IMR-90 (cell line): ENCODE data around the gene WFDC10A. TPM values are rescaled to one million over a fixed set of nuclear protein-coding genes. Genes with fewer than 3 reads are reported as not detected.

ENCODE experiments used
- ATAC-seq: fragments of 200-7000 bp; cut with Tn5 transposase; 2 replicates; pipeline ENCODE4 v1.9.1; 2020; ENCODE audit warnings: low read depth, mild to moderate bottlenecking, moderate library complexity
- BruUV-seq: library from RNA; stranded (reverse); fragments of 400-500 nt; replicated peaks from 2 replicates; lab custom pipeline; 2021; lab: Mats Ljungman, UMichigan
- CTCF ChIA-PET: fragments of 300-600 bp; formaldehyde crosslinking; extraction: SDS; loops from one replicate; lab custom pipeline; 2021; ENCODE audit warnings: antibody characterized with exemption; lab: Yijun Ruan, JAX
- POLR2A ChIA-PET: fragments of 300-600 bp; sonication (Branson Sonifier 250); formaldehyde crosslinking; loops from one replicate; lab custom pipeline; 2022; ENCODE audit warnings: antibody characterized with exemption; ENCODE audit not compliant: unreplicated experiment; lab: Charles Lee
- DNase-seq: peaks from one replicate; pipeline ENCODE4 v3.0.0; 2013
- H2AFZ ChIP-seq: replicated peaks from 2 replicates; pipeline ENCODE3; 2013; ENCODE audit warnings: low read length, mild to moderate bottlenecking; ENCODE audit not compliant: poor library complexity
- H2AK5ac ChIP-seq: 2 replicates; pipeline ENCODE4 v1.6.1; 2013; ENCODE audit warnings: low read depth, low read length, inconsistent platforms
- H2AK9ac ChIP-seq: replicated peaks from 2 replicates; pipeline ENCODE3; 2013; ENCODE audit warnings: mild to moderate bottlenecking, low read depth, low read length, moderate library complexity; ENCODE audit not compliant: poor library complexity
- H2BK120ac ChIP-seq: 2 replicates; pipeline ENCODE4 v1.6.1; 2013; ENCODE audit warnings: low read depth, low read length, inconsistent platforms
- H2BK15ac ChIP-seq: 3 replicates; pipeline ENCODE4 v1.6.1; 2013; ENCODE audit warnings: low read depth, low read length, inconsistent platforms
- H2BK20ac ChIP-seq: 2 replicates; pipeline ENCODE4 v1.6.1; 2013; ENCODE audit warnings: low read depth, mild to moderate bottlenecking, inconsistent platforms, low read length, moderate library complexity
- H2BK5ac ChIP-seq: 2 replicates; pipeline ENCODE4 v1.6.1; 2013; ENCODE audit warnings: mild to moderate bottlenecking, low read depth, low read length, inconsistent platforms; ENCODE audit not compliant: poor library complexity, severe bottlenecking
- H3K14ac ChIP-seq: replicated peaks from 2 replicates; pipeline ENCODE4 v1.6.1; 2013; ENCODE audit warnings: low read depth, low read length, inconsistent platforms
- H3K18ac ChIP-seq: 2 replicates; pipeline ENCODE4 v1.6.1; 2013; ENCODE audit warnings: low read depth, low read length, control low read depth
- H3K23ac ChIP-seq: 2 replicates; pipeline ENCODE4 v1.6.1; 2013; ENCODE audit warnings: low read depth, low read length, inconsistent platforms
- H3K27ac ChIP-seq: 2 replicates; pipeline ENCODE4 v1.5.1; 2013; ENCODE audit warnings: mild to moderate bottlenecking, control low read depth, low read length; ENCODE audit not compliant: insufficient read depth
- H3K27me3 ChIP-seq: 2 replicates; pipeline ENCODE4 v1.6.1; 2013; ENCODE audit warnings: low read length; ENCODE audit not compliant: control insufficient read depth, insufficient read depth
- H3K36me3 ChIP-seq: 2 replicates; pipeline ENCODE4 v1.6.1; 2013; ENCODE audit warnings: low read length, mixed read lengths; ENCODE audit not compliant: control insufficient read depth, insufficient read depth
- H3K4ac ChIP-seq: 2 replicates; pipeline ENCODE4 v1.6.1; 2013; ENCODE audit warnings: low read depth, low read length, inconsistent platforms
- H3K4me1 ChIP-seq: 2 replicates; pipeline ENCODE4 v1.6.1; 2013; ENCODE audit warnings: low read length, mixed read lengths; ENCODE audit not compliant: control insufficient read depth, insufficient read depth
- H3K4me2 ChIP-seq: 2 replicates; pipeline ENCODE4 v1.6.1; 2013; ENCODE audit warnings: low read depth, mild to moderate bottlenecking, control low read depth, low read length, moderate library complexity
- H3K4me3 ChIP-seq: 2 replicates; pipeline ENCODE4 v1.5.1; 2013; ENCODE audit warnings: low read depth, mild to moderate bottlenecking, control low read depth, low read length, moderate library complexity; ENCODE audit not compliant: insufficient read depth
- H3K56ac ChIP-seq: 2 replicates; pipeline ENCODE4 v1.6.1; 2013; ENCODE audit warnings: low read length, inconsistent platforms; ENCODE audit not compliant: insufficient read depth; ENCODE audit errors: extremely low read depth
- H3K79me1 ChIP-seq, 2 experiments: 2 replicates each; pipeline ENCODE4 v1.6.1; 2013; ENCODE audit warnings: low read length in 2 of 2, inconsistent platforms in 1 of 2, low read depth in 1 of 2
- H3K9ac ChIP-seq: 2 replicates; pipeline ENCODE4 v1.6.1; 2013; ENCODE audit warnings: low read depth, low read length, control low read depth
- H3K9me1 ChIP-seq: 2 replicates; pipeline ENCODE4 v1.6.1; 2013; ENCODE audit warnings: low read length, inconsistent platforms; ENCODE audit not compliant: insufficient read depth
- H3K9me3 ChIP-seq: 2 replicates; pipeline ENCODE4 v1.6.1; 2013; ENCODE audit warnings: low read length; ENCODE audit not compliant: control insufficient read depth, insufficient read depth
- H4K20me1 ChIP-seq: 2 replicates; pipeline ENCODE4 v1.6.1; 2013; ENCODE audit warnings: low read length, inconsistent platforms; ENCODE audit not compliant: insufficient read depth
- H4K5ac ChIP-seq: 2 replicates; pipeline ENCODE4 v1.6.1; 2013; ENCODE audit warnings: mild to moderate bottlenecking, low read depth, low read length, control low read depth
- H4K8ac ChIP-seq, 2 experiments: 2 replicates each; pipeline ENCODE4 v1.6.1; 2013; ENCODE audit warnings: low read depth in 2 of 2, low read length in 2 of 2, control low read depth in 1 of 2, inconsistent platforms in 1 of 2
- H4K91ac ChIP-seq: 2 replicates; pipeline ENCODE4 v1.6.1; 2013; ENCODE audit warnings: low read depth, low read length, inconsistent platforms; ENCODE audit not compliant: insufficient read depth
- BHLHE40 ChIP-seq: fragments of 150-350 bp; IDR thresholded peaks from 2 replicates; pipeline ENCODE4 v1.6.1; 2016; ENCODE audit warnings: mild to moderate bottlenecking, low read depth, low read length
- POLR2A ChIP-seq: IDR thresholded peaks from 2 replicates; pipeline ENCODE4 v1.6.1; 2012; ENCODE audit warnings: mild to moderate bottlenecking, low read depth, low read length
- WGBS, 2 experiments: methylation state at CpG; one replicate each; pipeline versions ENCODE4 v1.1.5 to v1.1.7; 2013; ENCODE audit warnings: missing lambda C conversion rate in 2 of 2; ENCODE audit not compliant: insufficient read length in 1 of 2; ENCODE audit errors: extremely low coverage in 2 of 2; 5-methylcytosine and 5-hydroxymethylcytosine counted together
- dilution Hi-C: fragments of 300-500 bp; cut with HindIII; formaldehyde crosslinking; loops from one replicate; pipeline ENCODE4 v1.14.3; 2018; ENCODE audit warnings: low sequenced_read_pairs; ENCODE audit not compliant: unreplicated experiment
- in situ Hi-C: fragments of 300-500 bp; cut with MboI; formaldehyde crosslinking; loops from 3 replicates; pipeline ENCODE4 v1.14.3; 2019; ENCODE audit warnings: low sequenced_read_pairs, inconsistent platforms, mixed read lengths
- intact Hi-C: fragments of 100-400 bp; cut with micrococcal nuclease; formaldehyde crosslinking; loops from 2 replicates; pipeline ENCODE4 v1.10.0; 2022
- polyA plus RNA-seq, 3 experiments: library from polyadenylated mRNA; depleted of rRNA; stranded (reverse); fragments of >200 nt; gene quantifications; 2 replicates each; pipeline ENCODE4 v1.2.3, GENCODE V29; 2012; ENCODE audit warnings: low replicate concordance in 1 of 3
- total RNA-seq: library from RNA; depleted of rRNA; stranded (reverse); fragments of >200 nt; gene quantifications from 2 replicates; pipeline ENCODE4 v1.2.3, GENCODE V29; 2012

Gene WFDC10A
- total and polyA plus RNA-seq, 2 of the 4 experiments (the other 2 are of a cell fraction) = not detected

DNA sequence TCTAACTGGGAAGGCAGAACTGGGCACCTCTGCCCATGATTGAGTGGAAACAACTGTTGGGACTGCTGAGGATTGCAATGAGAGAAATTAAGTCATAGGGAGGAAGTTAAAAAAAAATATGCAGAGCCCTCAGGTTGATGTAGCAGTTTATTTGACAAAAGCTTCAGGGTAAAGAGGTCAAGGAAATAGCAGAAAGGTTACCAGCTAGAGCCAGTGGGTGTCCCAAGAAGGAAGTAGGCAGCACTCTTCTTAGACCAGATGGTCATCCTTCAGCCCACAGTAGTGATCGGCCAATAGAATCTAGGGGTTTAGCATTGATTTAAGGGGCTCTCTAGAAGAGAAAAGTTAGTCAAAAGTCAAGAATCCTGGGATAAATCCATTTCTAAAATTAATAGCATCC, 21.7 kb upstream of the WFDC10A start:
- Histone ChIP-seq H3K14ac (no peak overlapping the region), H2BK5ac (no peak overlapping the region), H2BK15ac (no peak overlapping the region), H2BK20ac (no peak overlapping the region), H3K4me3 (no peak overlapping the region), H4K8ac (no peak overlapping the region), H4K91ac (no peak overlapping the region), H3K9me3 (no peaks in the 10 kb centered on the region), H3K79me1 (no peaks in the 10 kb centered on the region), H2BK120ac (no peak overlapping the region), H3K4me2 (no peak overlapping the region), H2AK5ac (no peak overlapping the region), H2AFZ (no peak overlapping the region), H3K56ac (no peak overlapping the region), H3K36me3 (no peaks in the 10 kb centered on the region), H3K18ac (no peak overlapping the region), H3K4me1 (no peaks in the 10 kb centered on the region), H4K20me1 (no peaks in the 10 kb centered on the region), H3K27me3 (no peaks in the 10 kb centered on the region), H3K27ac (no peak overlapping the region), H2AK9ac (no peak overlapping the region), H3K4ac (no peak overlapping the region), H3K9me1 (no peaks in the 10 kb centered on the region), H4K5ac (no peak overlapping the region), H3K23ac (no peak overlapping the region), H3K9ac (no peak overlapping the region)
- CTCF ChIA-PET = no interaction called here
- no TSS peak for BruUV-seq
- POLR2A ChIA-PET = no interaction called here
- WGBS, 2 experiments = no CpG with 5 or more reads among the region's 1 CpG
- TF ChIP-seq POLR2A = no peak
- TF ChIP-seq BHLHE40 = no peak
- intact Hi-C loops (no loop called here), dilution Hi-C loops (no loop called here), in situ Hi-C loops (no loop called here)
- DNase-seq = no peak
- no peak for ATAC-seq
